ENCODE measurements around the gene NRAP.
"Not testable (repeated sequence)": the region's sequence is repeated elsewhere in the genome, so short reads cannot be mapped to it uniquely, and the experiment has no call there.

The NRAP gene

GRCh38 chr10:113663142-113663541 is 699 bp downstream of the NRAP start:
- TF ChIP-seq POLR2A (IDR thresholded peaks at IDR 0.05; ENCODE audit: low read depth, low read length) = no peak
- no peak for TF ChIP-seq SPI1 (IDR thresholded peaks at IDR 0.05; ENCODE audit: low read depth, low read length)
- no peak for TF ChIP-seq TAF1 (IDR thresholded peaks at IDR 0.05; ENCODE audit: low read depth, low read length)
- no peak for TF ChIP-seq PAX5 (IDR thresholded peaks at IDR 0.05; ENCODE audit: insufficient read depth, low read length, severe bottlenecking)
- TF ChIP-seq POLR2AphosphoS5 (IDR thresholded peaks at IDR 0.05; ENCODE audit: low read depth, low read length) = no peak
- TF ChIP-seq POU2F2 (IDR thresholded peaks at IDR 0.05; ENCODE audit: low read depth, low read length) = no peak
- DNase-seq (ENCODE audit: insufficient read length, low spot score) = no peak
- FAIRE-seq = no peak

GRCh38 chr10:113661332-113661731 is 2.5 kb downstream of the NRAP start:
- TF ChIP-seq POLR2AphosphoS5 (IDR thresholded peaks at IDR 0.05; ENCODE audit: low read depth, low read length) (no peak), PAX5 (IDR thresholded peaks at IDR 0.05; ENCODE audit: insufficient read depth, low read length, severe bottlenecking) (no peak), POLR2A (IDR thresholded peaks at IDR 0.05; ENCODE audit: low read depth, low read length) (no peak), SPI1 (IDR thresholded peaks at IDR 0.05; ENCODE audit: low read depth, low read length) (no peak), TAF1 (IDR thresholded peaks at IDR 0.05; ENCODE audit: low read depth, low read length) (no peak), POU2F2 (IDR thresholded peaks at IDR 0.05; ENCODE audit: low read depth, low read length) (no peak)
- FAIRE-seq = no peak
- DNase-seq (ENCODE audit: insufficient read length, low spot score) = no peak

GRCh38 chr10:113657544-113657943 is 6.3 kb downstream of the NRAP start:
- DNase-seq (ENCODE audit: insufficient read length, low spot score) (no peak), FAIRE-seq (no peak)
- no peak for TF ChIP-seq POU2F2 (IDR thresholded peaks at IDR 0.05; ENCODE audit: low read depth, low read length)
- no peak for TF ChIP-seq PAX5 (IDR thresholded peaks at IDR 0.05; ENCODE audit: insufficient read depth, low read length, severe bottlenecking)
- TF ChIP-seq TAF1 (IDR thresholded peaks at IDR 0.05; ENCODE audit: low read depth, low read length) = no peak
- TF ChIP-seq SPI1 (IDR thresholded peaks at IDR 0.05; ENCODE audit: low read depth, low read length) = no peak
- no peak for TF ChIP-seq POLR2AphosphoS5 (IDR thresholded peaks at IDR 0.05; ENCODE audit: low read depth, low read length)
- no peak for TF ChIP-seq POLR2A (IDR thresholded peaks at IDR 0.05; ENCODE audit: low read depth, low read length)

GRCh38 chr10:113656896-113657295 is 6.9 kb downstream of the NRAP start:
- FAIRE-seq = no peak
- no peak for TF ChIP-seq POU2F2 (IDR thresholded peaks at IDR 0.05; ENCODE audit: low read depth, low read length)
- no peak for TF ChIP-seq PAX5 (IDR thresholded peaks at IDR 0.05; ENCODE audit: insufficient read depth, low read length, severe bottlenecking)
- no peak for TF ChIP-seq POLR2A (IDR thresholded peaks at IDR 0.05; ENCODE audit: low read depth, low read length)
- TF ChIP-seq TAF1 (IDR thresholded peaks at IDR 0.05; ENCODE audit: low read depth, low read length) = no peak
- no peak for TF ChIP-seq SPI1 (IDR thresholded peaks at IDR 0.05; ENCODE audit: low read depth, low read length)
- no peak for TF ChIP-seq POLR2AphosphoS5 (IDR thresholded peaks at IDR 0.05; ENCODE audit: low read depth, low read length)
- DNase-seq (ENCODE audit: insufficient read length, low spot score) = no peak

DNA sequence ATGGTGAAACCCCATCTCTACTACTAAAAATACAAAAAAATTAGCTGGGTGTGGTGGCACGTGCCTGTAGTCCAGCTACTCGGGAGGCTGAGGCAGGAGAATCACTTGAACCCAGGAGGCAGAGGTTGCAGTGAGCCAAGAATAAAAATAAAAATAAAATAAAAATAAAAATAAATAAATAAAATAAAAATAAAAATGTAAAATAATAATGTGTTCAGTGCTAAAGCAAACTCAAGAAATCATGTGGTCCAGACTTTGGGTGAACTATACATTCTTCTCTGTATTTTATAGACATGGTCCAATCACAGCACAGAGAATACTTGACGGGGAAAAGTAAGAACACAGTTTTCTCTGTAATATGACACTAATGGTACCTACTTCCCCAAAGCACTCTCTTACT is 11.4 kb downstream of the NRAP start:
- FAIRE-seq; DNase-seq (ENCODE audit: insufficient read length, low spot score): not testable (repeated sequence)

- no peak for DNase-seq (ENCODE audit: insufficient read length, low spot score)
- FAIRE-seq = no peak
- TF ChIP-seq SPI1 (IDR thresholded peaks at IDR 0.05; ENCODE audit: low read depth, low read length) = no peak
- no peak for TF ChIP-seq PAX5 (IDR thresholded peaks at IDR 0.05; ENCODE audit: insufficient read depth, low read length, severe bottlenecking)
- no peak for TF ChIP-seq POLR2AphosphoS5 (IDR thresholded peaks at IDR 0.05; ENCODE audit: low read depth, low read length)
- no peak for TF ChIP-seq TAF1 (IDR thresholded peaks at IDR 0.05; ENCODE audit: low read depth, low read length)
- no peak for TF ChIP-seq POLR2A (IDR thresholded peaks at IDR 0.05; ENCODE audit: low read depth, low read length)
- no peak for TF ChIP-seq POU2F2 (IDR thresholded peaks at IDR 0.05; ENCODE audit: low read depth, low read length)
Measured at GRCh38 chr10:113651898-113652297, 11.9 kb downstream of the NRAP start.

GRCh38 chr10:113651021-113651420 is 12.8 kb downstream of the NRAP start:
- no peak for DNase-seq (ENCODE audit: insufficient read length, low spot score)
- FAIRE-seq = no peak
- no peak for TF ChIP-seq SPI1 (IDR thresholded peaks at IDR 0.05; ENCODE audit: low read depth, low read length)
- no peak for TF ChIP-seq POU2F2 (IDR thresholded peaks at IDR 0.05; ENCODE audit: low read depth, low read length)
- no peak for TF ChIP-seq PAX5 (IDR thresholded peaks at IDR 0.05; ENCODE audit: insufficient read depth, low read length, severe bottlenecking)

- no peak for DNase-seq (ENCODE audit: insufficient read length, low spot score)
- TF ChIP-seq TAF1 (IDR thresholded peaks at IDR 0.05; ENCODE audit: low read depth, low read length) (no peak), SPI1 (IDR thresholded peaks at IDR 0.05; ENCODE audit: low read depth, low read length) (no peak), PAX5 (IDR thresholded peaks at IDR 0.05; ENCODE audit: insufficient read depth, low read length, severe bottlenecking) (no peak), POLR2AphosphoS5 (IDR thresholded peaks at IDR 0.05; ENCODE audit: low read depth, low read length) (no peak), POLR2A (IDR thresholded peaks at IDR 0.05; ENCODE audit: low read depth, low read length) (no peak), POU2F2 (IDR thresholded peaks at IDR 0.05; ENCODE audit: low read depth, low read length) (no peak)
- no peak for FAIRE-seq
Measured at GRCh38 chr10:113650172-113650571, 13.7 kb downstream of the NRAP start.

DNA sequence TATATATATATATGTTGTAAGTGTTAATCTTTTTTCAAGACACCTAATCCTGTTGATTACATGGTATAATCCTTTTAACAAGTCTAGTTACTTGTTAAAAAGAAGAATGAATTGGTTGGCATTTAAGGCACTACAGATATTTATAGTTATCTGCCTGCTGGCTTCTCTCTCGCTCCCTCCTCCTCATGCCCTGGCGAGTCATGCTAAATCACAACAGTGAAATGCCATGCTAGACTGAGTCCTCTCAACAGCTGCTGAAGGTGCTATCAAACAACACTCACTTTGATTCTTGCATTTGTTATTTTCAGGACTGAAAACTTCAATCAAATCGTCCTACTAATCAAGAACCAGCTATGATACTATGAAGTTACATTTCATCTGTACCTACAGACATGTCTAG is 15.4 kb downstream of the NRAP start:
- no peak for TF ChIP-seq SPI1 (IDR thresholded peaks at IDR 0.05; ENCODE audit: low read depth, low read length)
- TF ChIP-seq POU2F2 (IDR thresholded peaks at IDR 0.05; ENCODE audit: low read depth, low read length) = no peak
- no peak for TF ChIP-seq POLR2AphosphoS5 (IDR thresholded peaks at IDR 0.05; ENCODE audit: low read depth, low read length)
- TF ChIP-seq POLR2A (IDR thresholded peaks at IDR 0.05; ENCODE audit: low read depth, low read length) = no peak
- TF ChIP-seq PAX5 (IDR thresholded peaks at IDR 0.05; ENCODE audit: insufficient read depth, low read length, severe bottlenecking) = no peak
- no peak for TF ChIP-seq TAF1 (IDR thresholded peaks at IDR 0.05; ENCODE audit: low read depth, low read length)
- no peak for FAIRE-seq

DNA sequence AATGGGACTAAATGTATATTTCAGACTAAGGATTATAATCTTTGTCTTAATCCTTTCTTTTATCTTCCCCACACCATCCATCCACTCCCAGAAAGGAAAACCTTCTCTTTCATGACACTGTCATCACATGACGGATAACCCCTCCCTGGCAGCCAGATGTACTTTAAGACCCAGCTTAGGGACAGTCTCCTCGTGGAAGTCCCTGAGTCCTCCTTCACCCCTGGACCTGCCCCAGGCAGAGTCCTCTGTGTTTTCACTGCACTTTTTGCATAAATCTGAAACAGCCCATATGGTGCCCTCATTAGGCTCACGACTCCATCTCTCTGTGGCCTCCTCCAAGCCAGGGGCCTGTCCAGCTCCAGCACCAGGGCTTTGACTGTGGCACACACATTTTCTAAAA is 16.0 kb downstream of the NRAP start:
- no peak for FAIRE-seq

More for the DNA sequence above, 15.4 kb downstream of the NRAP start:
- no peak for DNase-seq (ENCODE audit: insufficient read length, low spot score)

More for the DNA sequence above, 16.0 kb downstream of the NRAP start:
- TF ChIP-seq PAX5 (IDR thresholded peaks at IDR 0.05; ENCODE audit: insufficient read depth, low read length, severe bottlenecking) = no peak
- no peak for DNase-seq (ENCODE audit: insufficient read length, low spot score)
